NCI-H2196 (cell line): ENCODE data around the gene HAUS6.
"Not testable (repeated sequence)": the region's sequence is repeated elsewhere in the genome, so short reads cannot be mapped to it uniquely, and the experiment has no call there.

ENCODE experiments used
- DNase-seq: peaks from one replicate; lab custom pipeline; 2025; ENCODE audit not compliant: unreplicated experiment; lab: John Stamatoyannopoulos, UW

The HAUS6 gene

GRCh38 chr9:19116107-19116790 lies 13.5 kb upstream of the HAUS6 start:
- no peak for DNase-seq

- no peak for DNase-seq
These were observed 12.1 kb upstream of the HAUS6 start for GRCh38 chr9:19114680-19115270.

DNA sequence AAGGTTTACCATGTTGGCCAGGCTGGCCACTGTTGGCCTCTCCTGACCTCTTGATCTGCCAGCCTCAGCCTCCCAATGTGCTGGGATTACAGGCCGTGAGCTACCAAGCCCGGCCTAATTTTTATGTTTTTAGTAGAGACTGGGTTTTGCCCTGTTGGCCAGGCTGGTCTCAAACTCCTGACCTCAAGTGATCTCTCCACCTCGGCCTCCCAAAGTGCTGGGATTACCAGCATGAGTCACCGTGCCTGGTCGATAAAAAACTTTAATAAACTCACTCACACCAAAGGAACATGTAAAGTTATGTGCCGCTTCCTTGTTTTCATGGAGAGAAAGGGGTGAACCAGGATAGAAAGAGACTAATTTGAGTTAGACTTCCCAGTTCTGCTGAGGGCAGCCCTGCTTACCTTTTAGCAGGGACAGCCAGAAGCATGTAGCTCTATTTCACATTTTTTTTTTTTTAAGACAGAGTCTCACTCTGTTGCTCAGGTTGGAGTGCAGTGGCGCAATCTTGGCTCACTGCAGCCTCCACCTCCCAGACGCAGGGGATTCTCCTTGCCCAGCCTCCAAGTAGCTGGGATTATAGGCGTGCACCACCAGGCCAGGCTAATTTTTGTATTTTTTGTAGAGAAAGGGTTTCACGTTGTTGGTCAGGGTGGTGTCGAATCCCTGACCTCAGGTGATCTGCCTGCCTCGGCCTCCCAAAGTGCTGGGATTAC lies 11.4 kb upstream of the HAUS6 start:
- DNase-seq: no peak

DNA sequence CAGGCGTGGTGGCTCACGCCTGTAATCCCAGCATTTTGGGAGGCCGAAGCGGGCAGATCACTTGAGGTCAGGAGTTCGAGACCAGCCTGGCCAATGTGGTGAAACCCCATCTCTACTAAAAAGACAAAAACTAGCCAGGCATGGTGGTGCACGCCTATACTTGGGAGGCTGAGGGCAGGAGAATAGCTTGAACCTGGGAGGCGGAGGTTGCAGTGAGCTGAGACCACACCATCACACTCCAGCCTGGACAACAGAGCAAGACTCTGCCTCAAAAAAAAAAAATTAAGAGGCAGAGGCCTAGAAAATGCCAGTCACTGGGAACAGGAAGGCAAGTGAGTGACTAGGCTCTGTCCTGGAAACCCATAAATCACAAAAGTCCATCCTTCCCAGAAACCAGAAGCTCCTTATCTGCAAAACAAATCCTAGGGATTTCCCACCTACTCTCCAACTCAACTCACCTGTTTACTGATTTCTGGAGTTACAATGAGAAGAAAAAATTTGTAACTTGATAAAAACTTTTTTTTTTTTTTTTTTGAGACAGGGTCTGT lies 10.4 kb upstream of the HAUS6 start:
- not testable (repeated sequence) for DNase-seq

DNA sequence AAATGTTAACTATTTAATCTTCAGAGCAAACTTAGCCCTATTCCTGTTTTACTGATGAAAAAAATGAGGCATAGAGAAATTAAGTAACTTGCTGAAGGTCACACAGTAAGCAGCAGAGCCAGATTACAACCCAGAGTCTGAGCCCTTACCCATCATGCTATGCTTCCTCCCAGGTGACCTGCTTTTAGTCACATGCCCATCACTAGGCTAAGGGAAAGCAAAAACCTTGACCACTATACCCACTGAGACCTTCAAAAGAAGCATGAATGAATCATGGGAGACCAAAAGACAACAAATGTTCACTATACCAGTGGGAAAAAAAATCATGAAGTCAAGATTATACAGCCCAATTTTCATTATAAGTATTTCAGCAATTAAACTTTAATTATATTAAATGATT lies 5.3 kb upstream of the HAUS6 start:
- DNase-seq: no peak

- DNase-seq: no peak
These were observed 2.0 kb upstream of the HAUS6 start for GRCh38 chr9:19104515-19105282.

- no peak for DNase-seq
These were observed 498 bp downstream of the HAUS6 start for GRCh38 chr9:19102181-19102630.

DNA sequence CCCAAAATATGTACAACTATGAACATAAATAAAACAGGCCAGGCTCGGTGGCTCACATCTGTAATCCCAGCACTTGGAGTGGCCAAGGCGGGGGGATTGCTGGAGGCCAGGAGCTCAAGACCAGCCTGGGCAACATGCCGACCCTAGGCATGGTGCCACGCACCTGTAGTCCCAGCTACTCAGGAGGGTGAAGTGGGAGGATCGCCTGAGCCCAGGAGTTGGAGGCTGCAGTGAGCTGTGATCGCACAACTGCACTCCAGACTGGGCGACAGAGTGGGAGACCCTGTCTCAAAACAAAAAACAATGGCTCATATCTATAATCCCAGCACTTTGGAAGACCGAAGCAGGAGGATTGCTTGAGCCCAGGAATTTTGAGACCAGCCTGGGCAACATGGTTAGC lies 1.5 kb downstream of the HAUS6 start:
- DNase-seq: no peak

GRCh38 chr9:19097431-19097830 lies 5.3 kb downstream of the HAUS6 start:
- DNase-seq: not testable (repeated sequence)

DNA sequence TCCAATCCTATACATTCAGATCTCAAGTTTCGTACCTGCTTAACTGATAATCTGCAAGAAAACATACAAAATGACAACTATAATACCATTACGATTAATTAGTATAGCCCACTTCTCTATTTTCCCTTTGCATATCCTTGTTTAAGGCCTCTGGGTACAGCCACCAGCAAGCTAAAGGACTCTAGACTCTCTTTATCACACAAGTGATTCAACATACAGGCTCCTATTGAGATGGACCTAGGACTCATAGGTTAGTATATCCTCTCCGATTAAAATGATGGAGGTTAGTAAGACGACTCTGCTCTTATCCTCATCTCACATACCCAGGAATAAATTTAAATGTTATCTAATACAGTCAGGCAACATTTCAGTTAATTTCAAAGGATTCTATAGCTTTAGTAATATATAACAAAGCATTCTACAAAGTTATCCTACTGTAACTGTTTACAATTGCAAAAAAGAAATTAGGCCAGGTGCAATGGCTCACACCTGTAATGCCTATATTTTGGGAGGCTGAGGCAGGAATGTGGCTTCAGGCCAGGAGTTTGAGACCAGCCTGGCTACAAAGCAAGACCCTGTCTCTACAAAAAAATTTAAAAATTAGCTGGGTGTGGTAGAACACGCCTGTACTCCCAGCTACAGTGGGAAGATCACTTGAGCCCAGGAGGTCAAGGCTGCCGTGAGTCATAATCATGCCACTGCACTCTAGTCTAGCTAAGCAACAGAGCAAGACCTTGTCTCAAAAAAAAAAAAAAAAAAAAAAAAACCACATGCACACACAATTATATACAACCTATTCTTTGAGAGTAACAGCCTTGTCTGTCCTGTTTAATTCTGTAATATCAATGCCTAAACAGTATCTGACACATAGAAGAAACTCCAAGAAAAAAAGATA lies 15.4 kb downstream of the HAUS6 start:
- DNase-seq: no peak

DNA sequence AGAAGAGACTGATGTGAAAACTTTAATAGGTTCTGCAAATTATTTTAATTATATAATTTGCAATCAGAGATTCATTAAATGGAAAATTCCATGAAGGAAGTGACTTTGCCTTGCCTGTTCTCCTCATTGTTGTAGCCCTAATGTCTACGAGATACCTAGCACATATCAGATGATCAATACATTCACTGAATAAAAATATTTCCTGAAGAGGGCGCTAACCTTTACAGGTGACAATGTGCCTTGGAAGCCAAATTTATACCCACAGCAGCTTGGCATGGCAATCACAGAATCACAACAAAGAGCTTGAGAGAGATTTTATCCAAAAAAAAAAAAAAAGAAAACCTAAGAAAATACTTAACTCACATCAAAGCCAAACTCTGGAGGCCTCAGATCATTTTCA lies 17.4 kb downstream of the HAUS6 start:
- peak; percentile 16 for DNase-seq

GRCh38 chr9:19074836-19075235 lies 27.9 kb downstream of the HAUS6 start:
- no peak for DNase-seq

- DNase-seq: no peak
These were observed 28.5 kb downstream of the HAUS6 start for GRCh38 chr9:19074229-19074628.

GRCh38 chr9:19057033-19057432 lies 45.7 kb downstream of the HAUS6 start:
- no peak for DNase-seq

- no peak for DNase-seq
These were observed 51.8 kb downstream of the HAUS6 start for GRCh38 chr9:19050637-19051591.

DNA sequence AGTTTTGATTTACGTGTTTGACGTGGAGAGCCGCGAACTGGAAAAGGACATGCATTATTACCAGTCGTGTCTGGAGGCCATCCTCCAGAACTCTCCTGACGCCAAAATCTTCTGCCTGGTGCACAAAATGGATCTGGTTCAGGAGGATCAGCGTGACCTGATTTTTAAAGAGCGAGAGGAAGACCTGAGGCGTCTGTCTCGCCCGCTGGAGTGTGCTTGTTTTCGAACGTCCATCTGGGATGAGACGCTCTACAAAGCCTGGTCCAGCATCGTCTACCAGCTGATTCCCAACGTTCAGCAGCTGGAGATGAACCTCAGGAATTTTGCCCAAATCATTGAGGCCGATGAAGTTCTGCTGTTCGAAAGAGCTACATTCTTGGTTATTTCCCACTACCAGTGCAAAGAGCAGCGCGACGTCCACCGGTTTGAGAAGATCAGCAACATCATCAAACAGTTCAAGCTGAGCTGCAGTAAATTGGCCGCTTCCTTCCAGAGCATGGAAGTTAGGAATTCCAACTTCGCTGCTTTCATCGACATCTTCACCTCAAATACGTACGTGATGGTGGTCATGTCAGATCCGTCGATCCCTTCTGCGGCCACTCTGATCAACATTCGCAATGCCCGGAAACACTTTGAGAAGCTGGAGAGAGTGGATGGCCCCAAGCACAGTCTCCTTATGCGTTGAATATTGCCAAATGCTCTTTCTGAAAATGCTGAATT lies 52.6 kb downstream of the HAUS6 start:
- no peak for DNase-seq

DNA sequence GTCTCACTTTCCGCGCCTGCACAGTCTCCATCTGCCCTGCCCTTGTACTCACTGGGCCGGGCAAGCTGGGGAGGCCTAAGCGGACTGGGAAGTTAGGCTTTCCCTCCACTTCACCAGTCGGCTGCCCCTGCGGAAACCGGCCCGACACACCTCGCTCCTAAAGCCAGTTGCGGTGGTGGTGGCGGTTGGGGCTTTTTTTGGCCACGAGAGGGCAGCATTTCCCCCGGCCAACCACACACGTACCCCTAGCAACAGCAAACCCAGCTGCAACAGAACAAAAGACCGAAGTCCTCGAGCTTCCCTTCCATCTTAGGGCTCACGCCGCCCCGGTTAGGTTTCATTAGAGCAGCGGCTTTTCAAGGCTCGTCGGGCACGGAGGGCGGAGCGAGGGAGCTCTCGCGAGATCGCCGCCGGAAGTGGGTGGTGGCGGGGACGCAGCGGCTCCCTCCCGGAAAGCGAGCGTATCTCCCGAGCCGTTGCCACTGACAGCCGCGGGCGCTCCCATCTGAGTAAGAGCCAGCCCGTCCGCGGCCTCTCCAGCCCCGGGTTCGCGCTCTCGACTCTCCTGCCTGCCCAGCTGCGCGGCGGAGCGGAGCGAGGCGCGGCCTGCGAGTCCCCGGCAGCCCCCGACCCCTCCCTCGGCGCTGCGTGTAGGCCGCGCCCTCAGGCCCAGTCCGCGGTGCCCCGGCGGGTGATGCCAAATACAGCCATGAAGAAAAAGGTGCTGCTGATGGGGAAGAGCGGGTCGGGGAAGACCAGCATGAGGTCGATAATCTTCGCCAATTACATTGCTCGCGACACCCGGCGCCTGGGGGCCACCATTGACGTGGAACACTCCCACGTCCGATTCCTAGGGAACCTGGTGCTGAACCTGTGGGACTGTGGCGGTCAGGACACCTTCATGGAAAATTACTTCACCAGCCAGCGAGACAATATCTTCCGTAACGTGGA lies 53.5 kb downstream of the HAUS6 start, which contains the start of gene RRAGA:
RRAGA (plus strand) TSS at position 462 of the 951 bp plus-strand sequence; CDS start at position 695, 233 bp downstream.
- peak; percentile 98 for DNase-seq
